Stomach (tissue), 4 donors: ENCODE data around the gene NTNG1.

Experiments used
- EP300 ChIP-seq: sonication (generic); formaldehyde crosslinking; IDR thresholded peaks from one replicate; pipeline ENCODE4 v1.6.1; 2017; ENCODE audit warnings: antibody characterized with exemption
- POLR2AphosphoS5 ChIP-seq, 3 donors: sonication (generic); formaldehyde crosslinking; IDR thresholded peaks; one replicate each; pipeline ENCODE4 v1.6.1; 2016; ENCODE audit warnings: antibody characterized with exemption in 3 of 3
- TF ChIP-seq, protein P1 (sequence below), 7 experiments: fragments of 450-650 bp in 4 of 7; fragments of 200-600 bp in 3 of 7; sonication (generic) in 3 of 7; IDR thresholded peaks; one replicate each; pipeline ENCODE4 v1.5.1; 2016 to 2019; ENCODE audit warnings: antibody characterized with exemption in 7 of 7, control low read depth in 2 of 7, mild to moderate bottlenecking in 1 of 7

- TF ChIP-seq, protein P1, sequence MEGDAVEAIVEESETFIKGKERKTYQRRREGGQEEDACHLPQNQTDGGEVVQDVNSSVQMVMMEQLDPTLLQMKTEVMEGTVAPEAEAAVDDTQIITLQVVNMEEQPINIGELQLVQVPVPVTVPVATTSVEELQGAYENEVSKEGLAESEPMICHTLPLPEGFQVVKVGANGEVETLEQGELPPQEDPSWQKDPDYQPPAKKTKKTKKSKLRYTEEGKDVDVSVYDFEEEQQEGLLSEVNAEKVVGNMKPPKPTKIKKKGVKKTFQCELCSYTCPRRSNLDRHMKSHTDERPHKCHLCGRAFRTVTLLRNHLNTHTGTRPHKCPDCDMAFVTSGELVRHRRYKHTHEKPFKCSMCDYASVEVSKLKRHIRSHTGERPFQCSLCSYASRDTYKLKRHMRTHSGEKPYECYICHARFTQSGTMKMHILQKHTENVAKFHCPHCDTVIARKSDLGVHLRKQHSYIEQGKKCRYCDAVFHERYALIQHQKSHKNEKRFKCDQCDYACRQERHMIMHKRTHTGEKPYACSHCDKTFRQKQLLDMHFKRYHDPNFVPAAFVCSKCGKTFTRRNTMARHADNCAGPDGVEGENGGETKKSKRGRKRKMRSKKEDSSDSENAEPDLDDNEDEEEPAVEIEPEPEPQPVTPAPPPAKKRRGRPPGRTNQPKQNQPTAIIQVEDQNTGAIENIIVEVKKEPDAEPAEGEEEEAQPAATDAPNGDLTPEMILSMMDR (IDR thresholded peaks at IDR 0.05), result no peak
- TF ChIP-seq POLR2AphosphoS5 (IDR thresholded peaks at IDR 0.05) (no peak), EP300 (no peak)
These were observed 89.3 kb downstream of the NTNG1 start for GRCh38 chr1:107230121-107230520.
